Natural killer cell (primary cell): Measurements from ENCODE around the gene C1orf52. TPM values are rescaled to one million over a fixed set of nuclear protein-coding genes. Genes with fewer than 3 reads are reported as not detected.

Experiments
- ATAC-seq, 3 donors: fragments of 150-1000 bp in 2 of 3; fragments of 200-7000 bp in 1 of 3; cut with Tn5 transposase; 1 replicate in 1 of 3; 2 replicates in 2 of 3; pipeline ENCODE4 v1.10.0; 2021; ENCODE audit warnings: mild to moderate bottlenecking in 2 of 3, moderate library complexity in 2 of 3
- DNase-seq, 2 donors: peaks; one replicate each; pipeline versions ENCODE4 v3.0.0 to v3.0.0-alpha.2; 2013 to 2021; ENCODE audit warnings: mixed read lengths in 1 of 2
- H3K27ac ChIP-seq: one replicate; pipeline ENCODE4 v1.5.1; 2013; ENCODE audit warnings: mild to moderate bottlenecking, low read length
- H3K27me3 ChIP-seq: one replicate; pipeline ENCODE4 v1.6.1; 2013; ENCODE audit warnings: low read length; ENCODE audit not compliant: control insufficient read depth, insufficient read depth
- H3K36me3 ChIP-seq: one replicate; pipeline ENCODE4 v1.6.1; 2013; ENCODE audit warnings: low read length; ENCODE audit not compliant: control insufficient read depth, insufficient read depth
- H3K4me1 ChIP-seq: one replicate; pipeline ENCODE4 v1.6.1; 2013; ENCODE audit warnings: low read length; ENCODE audit not compliant: control insufficient read depth, insufficient read depth
- H3K4me3 ChIP-seq: one replicate; pipeline ENCODE4 v1.5.1; 2013; ENCODE audit warnings: low read length
- H3K9me3 ChIP-seq: one replicate; pipeline ENCODE4 v1.6.1; 2013; ENCODE audit warnings: low read length; ENCODE audit not compliant: control insufficient read depth, insufficient read depth
- H3K27ac Mint-ChIP-seq, 2 donors: one replicate each; pipeline ENCODE4 v1.8.0; 2022; ENCODE audit warnings: mild to moderate bottlenecking in 2 of 2, mixed read lengths in 2 of 2, moderate library complexity in 1 of 2
- H3K27me3 Mint-ChIP-seq, 2 donors: one replicate each; pipeline ENCODE4 v1.8.0; 2022; ENCODE audit warnings: low read depth in 2 of 2, mixed read lengths in 2 of 2
- H3K36me3 Mint-ChIP-seq: one replicate; pipeline ENCODE4 v1.8.0; 2022; ENCODE audit warnings: mixed read lengths
- H3K4me1 Mint-ChIP-seq, 2 donors: one replicate each; pipeline ENCODE4 v1.8.0; 2022; ENCODE audit warnings: mixed read lengths in 2 of 2
- H3K4me3 Mint-ChIP-seq: one replicate; pipeline ENCODE4 v1.8.0; 2022; ENCODE audit warnings: mild to moderate bottlenecking, moderate library complexity, mixed read lengths
- H3K9me3 Mint-ChIP-seq, 2 donors: one replicate each; pipeline ENCODE4 v1.8.0; 2022; ENCODE audit warnings: mixed read lengths in 2 of 2
- WGBS: methylation state at CpG from one replicate; pipeline ENCODE4 v1.1.7; 2013; ENCODE audit warnings: missing lambda C conversion rate; ENCODE audit not compliant: insufficient coverage; 5-methylcytosine and 5-hydroxymethylcytosine counted together
- intact Hi-C: fragments of 100-400 bp; cut with micrococcal nuclease; formaldehyde crosslinking; loops from one replicate; pipeline ENCODE4 v1.14.2; 2022
- total RNA-seq, 4 donors: library from RNA; stranded (reverse); fragments of 120-200 nt in 1 of 4; gene quantifications; one replicate each; pipeline versions ENCODE4 v1.2.3 to v1.2.4, GENCODE V29; 2013 to 2022
- TF ChIP-seq, protein P1 (sequence below): fragments of 200-600 bp; IDR thresholded peaks from one replicate; pipeline ENCODE4 v1.8.0; 2022; ENCODE audit warnings: antibody characterized with exemption

Gene C1orf52
- total RNA-seq, 3 donors from 2014 or later (not counting 1 experiment from before 2014, with no cell fraction given) = 50.6 to 67.3 (median 58.9) TPM

DNA sequence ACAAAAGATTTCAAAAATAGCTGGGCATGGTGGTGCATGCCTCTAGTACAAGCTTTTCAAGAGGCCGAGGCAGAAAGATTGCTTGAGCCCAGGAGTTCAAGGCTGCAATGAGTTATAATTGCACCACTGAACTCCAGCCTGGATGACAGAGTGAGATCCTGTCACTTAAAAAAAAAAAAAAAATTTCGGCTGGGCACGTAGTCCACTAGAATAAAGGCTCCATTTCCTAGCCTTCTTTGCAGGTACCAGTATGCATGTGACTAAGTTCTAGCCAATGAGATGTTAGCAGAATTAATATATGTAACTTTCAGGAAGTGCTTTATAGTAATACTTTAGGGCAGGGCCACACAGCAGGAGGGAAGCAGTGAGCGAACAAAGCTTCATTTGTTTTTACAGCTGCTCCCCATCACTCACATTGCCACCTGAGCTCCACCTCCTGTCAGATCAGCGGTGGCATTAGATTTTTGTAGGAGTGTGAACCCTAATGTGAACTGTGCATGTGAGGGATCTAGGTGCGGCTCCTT, 29.8 kb downstream of the C1orf52 start:
- no peaks in the 10 kb centered on the region for H3K36me3 Mint-ChIP-seq
- 96% methylated on average over 6 of the region's 6 CpGs for WGBS
- intact Hi-C loops = no loop called here
- H3K9me3 Mint-ChIP-seq = no peaks in the 10 kb centered on the region
- no peaks in the 10 kb centered on the region for H3K9me3 ChIP-seq
- no peak overlapping the region for H3K4me3 ChIP-seq
- no peak overlapping the region for H3K27ac ChIP-seq
- no peak overlapping the region for H3K27ac Mint-ChIP-seq
- H3K4me3 Mint-ChIP-seq = no peak overlapping the region
- H3K4me1 Mint-ChIP-seq = no peaks in the 10 kb centered on the region
- H3K27me3 ChIP-seq = no peaks in the 10 kb centered on the region
- H3K27me3 Mint-ChIP-seq = peaks cover 7 to 19% of the 10 kb centered on the region in 2 donors
- no peaks in the 10 kb centered on the region for H3K4me1 ChIP-seq
- no peaks in the 10 kb centered on the region for H3K36me3 ChIP-seq
- TF ChIP-seq, protein P1, sequence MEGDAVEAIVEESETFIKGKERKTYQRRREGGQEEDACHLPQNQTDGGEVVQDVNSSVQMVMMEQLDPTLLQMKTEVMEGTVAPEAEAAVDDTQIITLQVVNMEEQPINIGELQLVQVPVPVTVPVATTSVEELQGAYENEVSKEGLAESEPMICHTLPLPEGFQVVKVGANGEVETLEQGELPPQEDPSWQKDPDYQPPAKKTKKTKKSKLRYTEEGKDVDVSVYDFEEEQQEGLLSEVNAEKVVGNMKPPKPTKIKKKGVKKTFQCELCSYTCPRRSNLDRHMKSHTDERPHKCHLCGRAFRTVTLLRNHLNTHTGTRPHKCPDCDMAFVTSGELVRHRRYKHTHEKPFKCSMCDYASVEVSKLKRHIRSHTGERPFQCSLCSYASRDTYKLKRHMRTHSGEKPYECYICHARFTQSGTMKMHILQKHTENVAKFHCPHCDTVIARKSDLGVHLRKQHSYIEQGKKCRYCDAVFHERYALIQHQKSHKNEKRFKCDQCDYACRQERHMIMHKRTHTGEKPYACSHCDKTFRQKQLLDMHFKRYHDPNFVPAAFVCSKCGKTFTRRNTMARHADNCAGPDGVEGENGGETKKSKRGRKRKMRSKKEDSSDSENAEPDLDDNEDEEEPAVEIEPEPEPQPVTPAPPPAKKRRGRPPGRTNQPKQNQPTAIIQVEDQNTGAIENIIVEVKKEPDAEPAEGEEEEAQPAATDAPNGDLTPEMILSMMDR = no peak
- no peak for ATAC-seq
- no peak for DNase-seq

DNA sequence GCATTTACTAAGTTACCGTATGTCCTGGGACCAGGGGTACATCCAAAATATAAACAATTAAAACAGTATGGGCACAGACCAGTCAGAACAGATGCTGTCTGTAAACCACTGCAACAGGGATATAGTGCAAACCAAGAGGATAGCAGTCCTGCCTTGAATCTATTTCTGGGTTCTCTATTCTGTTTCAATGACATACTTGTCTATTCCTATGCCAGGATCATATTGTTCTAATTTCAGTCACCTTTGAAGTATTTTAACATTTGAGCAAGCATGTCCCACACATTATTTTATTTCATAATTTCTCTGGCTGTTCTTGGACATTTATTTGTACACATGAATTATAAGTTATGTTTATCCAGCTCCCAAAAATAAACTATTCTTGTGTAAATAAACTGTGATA, 30.5 kb downstream of the C1orf52 start:
- H3K9me3 ChIP-seq = no peaks in the 10 kb centered on the region
- peaks cover 7 to 26% of the 10 kb centered on the region in 2 donors for H3K27me3 Mint-ChIP-seq
- no peak overlapping the region for H3K27ac Mint-ChIP-seq
- no peak overlapping the region for H3K4me3 ChIP-seq
- H3K27ac ChIP-seq = no peak overlapping the region
- H3K4me1 Mint-ChIP-seq = no peaks in the 10 kb centered on the region
- no peaks in the 10 kb centered on the region for H3K9me3 Mint-ChIP-seq
- TF ChIP-seq, protein P1 = no peak
- ATAC-seq = no peak
- no peaks in the 10 kb centered on the region for H3K36me3 ChIP-seq
- H3K36me3 Mint-ChIP-seq = no peaks in the 10 kb centered on the region
- intact Hi-C loops = no loop called here
- no peak for DNase-seq
- WGBS = 43% methylated on average over 1 of the region's 1 CpG
- no peak overlapping the region for H3K4me3 Mint-ChIP-seq
- no peaks in the 10 kb centered on the region for H3K27me3 ChIP-seq
- no peaks in the 10 kb centered on the region for H3K4me1 ChIP-seq

DNA sequence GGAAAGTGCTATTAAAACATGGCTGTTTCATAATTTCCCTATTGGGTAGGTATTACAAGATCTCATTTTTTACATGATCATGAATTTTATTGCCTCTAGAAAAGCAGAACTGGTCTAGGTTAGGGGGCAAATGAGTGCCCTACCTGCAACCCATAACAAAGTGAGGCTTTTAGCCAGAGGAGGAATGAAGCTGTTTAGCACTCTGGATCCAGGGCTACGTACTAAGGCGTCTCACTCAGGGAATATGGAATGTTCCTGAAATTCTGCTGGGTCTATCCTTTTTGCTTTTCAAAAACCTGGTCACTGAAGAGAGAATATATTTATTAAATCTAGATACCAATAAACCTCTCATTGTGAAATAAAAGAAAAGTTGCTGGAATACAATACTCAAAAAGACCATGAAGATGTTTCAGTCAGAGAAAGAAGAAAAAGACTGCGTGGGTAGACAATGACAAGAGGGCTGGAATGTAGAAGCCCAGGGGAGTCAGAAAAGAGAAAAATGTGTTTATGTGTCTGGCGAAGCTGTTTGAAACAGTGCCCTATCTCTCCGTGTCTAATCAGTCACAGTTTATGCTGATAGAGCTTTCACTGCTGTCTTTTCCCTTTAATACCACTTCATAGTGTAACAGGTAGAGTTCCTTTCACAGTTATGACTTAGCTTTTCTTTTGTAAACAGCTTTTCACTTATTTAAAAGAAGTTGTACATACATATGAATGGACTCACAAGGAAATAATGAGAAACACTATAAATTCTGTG, 33.7 kb downstream of the C1orf52 start:
- Mint-ChIP-seq H3K27ac (no peak overlapping the region), H3K4me3 (no peak overlapping the region), H3K36me3 (no peaks in the 10 kb centered on the region), H3K27me3 (peaks cover 9 to 37% of the 10 kb centered on the region in 2 donors), H3K9me3 (no peaks in the 10 kb centered on the region), H3K4me1 (no peaks in the 10 kb centered on the region)
- Histone ChIP-seq H3K27me3 (no peaks in the 10 kb centered on the region), H3K4me1 (no peaks in the 10 kb centered on the region), H3K36me3 (no peaks in the 10 kb centered on the region), H3K27ac (no peak overlapping the region), H3K9me3 (no peaks in the 10 kb centered on the region), H3K4me3 (no peak overlapping the region)
- TF ChIP-seq, protein P1 = no peak
- DNase-seq (no peak), ATAC-seq (no peak)
- 92% methylated on average over 5 of the region's 5 CpGs for WGBS
- intact Hi-C loops = no loop called here
